Panc1 (cell line): ENCODE measurements around the gene CCDC9B.

Experiments
- CTCF ChIP-seq: fragments of 450-650 bp; IDR thresholded peaks from 2 replicates; pipeline ENCODE4 v1.5.1; 2017; ENCODE audit warnings: mild to moderate bottlenecking
- POLR2AphosphoS5 ChIP-seq: IDR thresholded peaks from 2 replicates; pipeline ENCODE4 v1.6.1; 2012; ENCODE audit warnings: mild to moderate bottlenecking, low read depth, low read length, moderate library complexity
- REST ChIP-seq, 2 experiments: IDR thresholded peaks; 2 replicates each; pipeline ENCODE4 v1.6.1; 2011 to 2012; ENCODE audit warnings: low read depth in 2 of 2, control low read depth in 1 of 2, low read length in 1 of 2, mild to moderate bottlenecking in 1 of 2, moderate library complexity in 1 of 2; ENCODE audit not compliant: insufficient read depth in 1 of 2
- TCF7L2 ChIP-seq: IDR thresholded peaks from 2 replicates; pipeline ENCODE4 v1.6.1; 2011; ENCODE audit warnings: mild to moderate bottlenecking, low read depth, low read length, inconsistent platforms

GRCh38 chr15:40357723-40358470, 17.2 kb upstream of the CCDC9B start, which contains the start of gene DISP2:
- TF ChIP-seq TCF7L2 (no peak), CTCF (no peak), REST (IDR thresholded peaks at IDR 0.05; ENCODE audit: insufficient read depth in 1 of 2, low read depth in 2 of 2, low read length in 1 of 2) (peak; percentile 89 to 96), POLR2AphosphoS5 (no peak)
